Measurements from ENCODE around the gene FLYWCH1.

DNA sequence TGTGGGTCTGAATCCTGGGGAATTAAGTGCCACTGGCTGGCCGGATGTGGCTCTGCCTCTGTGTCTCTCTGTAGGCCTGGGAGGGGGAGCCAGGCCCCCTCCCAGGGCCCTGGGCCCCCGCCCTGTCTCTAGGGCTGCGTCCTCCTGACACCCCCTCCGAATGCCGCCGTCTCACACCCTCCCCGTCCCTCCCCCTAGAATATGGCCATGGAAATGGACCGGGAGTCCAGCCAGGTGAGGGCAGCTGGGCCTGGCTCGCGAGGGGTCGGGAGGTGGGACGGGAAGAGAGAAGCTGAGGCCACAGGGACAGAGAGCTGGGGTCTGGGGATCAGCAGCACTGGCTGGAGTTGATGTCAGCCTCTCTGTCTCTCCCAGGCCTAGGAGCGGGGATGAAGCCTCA is 84.6 kb downstream of the FLYWCH1 start:
- TF ChIP-seq, protein P1, sequence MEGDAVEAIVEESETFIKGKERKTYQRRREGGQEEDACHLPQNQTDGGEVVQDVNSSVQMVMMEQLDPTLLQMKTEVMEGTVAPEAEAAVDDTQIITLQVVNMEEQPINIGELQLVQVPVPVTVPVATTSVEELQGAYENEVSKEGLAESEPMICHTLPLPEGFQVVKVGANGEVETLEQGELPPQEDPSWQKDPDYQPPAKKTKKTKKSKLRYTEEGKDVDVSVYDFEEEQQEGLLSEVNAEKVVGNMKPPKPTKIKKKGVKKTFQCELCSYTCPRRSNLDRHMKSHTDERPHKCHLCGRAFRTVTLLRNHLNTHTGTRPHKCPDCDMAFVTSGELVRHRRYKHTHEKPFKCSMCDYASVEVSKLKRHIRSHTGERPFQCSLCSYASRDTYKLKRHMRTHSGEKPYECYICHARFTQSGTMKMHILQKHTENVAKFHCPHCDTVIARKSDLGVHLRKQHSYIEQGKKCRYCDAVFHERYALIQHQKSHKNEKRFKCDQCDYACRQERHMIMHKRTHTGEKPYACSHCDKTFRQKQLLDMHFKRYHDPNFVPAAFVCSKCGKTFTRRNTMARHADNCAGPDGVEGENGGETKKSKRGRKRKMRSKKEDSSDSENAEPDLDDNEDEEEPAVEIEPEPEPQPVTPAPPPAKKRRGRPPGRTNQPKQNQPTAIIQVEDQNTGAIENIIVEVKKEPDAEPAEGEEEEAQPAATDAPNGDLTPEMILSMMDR (IDR thresholded peaks at IDR 0.05) = no peak
- no peak for TF ChIP-seq POLR2AphosphoS5 (IDR thresholded peaks at IDR 0.05)
